Umbilical cord (tissue), 2 donors: ENCODE measurements around the gene NELFB. TPM values are rescaled to one million over a fixed set of nuclear protein-coding genes. Genes with fewer than 3 reads are reported as not detected.

ENCODE experiments used
- DNase-seq: peaks from one replicate; pipeline ENCODE4 v3.0.0-alpha.2; 2015; ENCODE audit warnings: low spot score
- total RNA-seq: library from RNA; depleted of rRNA; stranded (reverse); fragments of >200 nt; gene quantifications from one replicate; pipeline ENCODE4 v1.2.3, GENCODE V29; 2014; ENCODE audit warnings: low replicate concordance; ENCODE audit not compliant: insufficient read depth

The NELFB gene
- total RNA-seq, 1 donor from 2014 or later = 18.8 TPM

- peak; percentile 98 for DNase-seq
These were observed 31.8 kb upstream of the NELFB start for GRCh38 chr9:137223078-137223970.

- DNase-seq = no peak
These were observed 30.1 kb upstream of the NELFB start, which contains the start of gene CYSRT1 for GRCh38 chr9:137224830-137225694. Gene CYSRT1 (plus strand): TSS chr9:137225174. CDS start chr9:137225622, 448 bp downstream.

DNA sequence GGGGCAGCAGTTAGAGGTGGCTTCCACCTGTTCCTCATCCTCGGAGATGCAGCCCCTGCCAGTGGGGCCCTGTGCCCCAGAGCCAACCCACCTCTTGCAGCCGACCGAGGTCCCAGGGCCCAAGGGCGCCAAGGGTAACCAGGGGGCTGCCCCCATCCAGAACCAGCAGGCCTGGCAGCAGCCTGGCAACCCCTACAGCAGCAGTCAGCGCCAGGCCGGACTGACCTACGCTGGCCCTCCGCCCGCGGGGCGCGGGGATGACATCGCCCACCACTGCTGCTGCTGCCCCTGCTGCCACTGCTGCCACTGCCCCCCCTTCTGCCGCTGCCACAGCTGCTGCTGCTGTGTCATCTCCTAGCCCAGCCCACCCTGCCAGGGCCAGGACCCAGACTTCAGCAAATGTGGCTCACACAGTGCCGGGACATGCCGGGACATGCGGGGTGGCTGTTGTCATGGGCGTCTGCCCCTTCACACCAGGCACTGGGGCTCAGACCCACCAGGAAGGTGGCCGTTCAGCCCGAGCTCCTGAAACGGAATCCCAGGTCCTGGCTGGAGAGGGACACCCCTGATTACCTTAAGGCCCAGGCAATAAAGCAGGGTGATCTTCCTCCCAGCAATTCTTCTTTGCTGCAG, 29.3 kb upstream of the NELFB start:
- no peak for DNase-seq

DNA sequence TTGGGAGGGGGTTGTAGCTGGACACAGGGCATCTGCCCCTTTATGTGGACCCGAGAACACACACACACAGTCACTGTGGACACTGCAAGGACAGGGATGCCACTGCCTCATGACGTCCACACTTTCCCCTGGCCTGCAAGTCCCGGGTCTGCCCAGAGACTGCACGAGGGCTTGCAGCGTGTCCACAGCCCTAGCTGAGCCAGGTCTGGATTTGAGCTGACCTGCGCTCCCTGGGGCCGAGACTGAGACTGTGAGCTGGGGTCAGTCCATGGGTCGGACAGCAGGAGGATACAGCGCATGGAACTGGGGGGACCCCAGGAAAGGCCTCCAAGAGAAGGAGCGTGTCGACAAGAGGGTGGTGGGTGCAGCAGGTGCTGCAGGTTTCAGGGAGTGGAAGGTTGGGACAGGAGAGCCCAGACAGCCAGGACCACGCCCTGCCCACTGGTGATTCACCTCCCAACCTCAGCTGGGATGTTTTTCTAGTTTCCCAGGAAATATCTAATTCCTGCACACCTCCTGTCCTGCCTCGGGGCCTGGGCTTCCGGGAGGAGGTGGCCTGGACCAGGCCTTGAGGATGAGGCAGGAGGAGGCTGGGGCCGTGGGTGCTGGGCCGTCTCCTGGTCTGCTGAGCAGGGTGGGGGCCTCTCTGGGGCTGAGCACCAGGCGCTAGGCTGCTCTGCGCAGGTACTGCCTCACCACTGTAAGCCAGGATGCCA, 28.6 kb upstream of the NELFB start:
- DNase-seq = no peak

DNA sequence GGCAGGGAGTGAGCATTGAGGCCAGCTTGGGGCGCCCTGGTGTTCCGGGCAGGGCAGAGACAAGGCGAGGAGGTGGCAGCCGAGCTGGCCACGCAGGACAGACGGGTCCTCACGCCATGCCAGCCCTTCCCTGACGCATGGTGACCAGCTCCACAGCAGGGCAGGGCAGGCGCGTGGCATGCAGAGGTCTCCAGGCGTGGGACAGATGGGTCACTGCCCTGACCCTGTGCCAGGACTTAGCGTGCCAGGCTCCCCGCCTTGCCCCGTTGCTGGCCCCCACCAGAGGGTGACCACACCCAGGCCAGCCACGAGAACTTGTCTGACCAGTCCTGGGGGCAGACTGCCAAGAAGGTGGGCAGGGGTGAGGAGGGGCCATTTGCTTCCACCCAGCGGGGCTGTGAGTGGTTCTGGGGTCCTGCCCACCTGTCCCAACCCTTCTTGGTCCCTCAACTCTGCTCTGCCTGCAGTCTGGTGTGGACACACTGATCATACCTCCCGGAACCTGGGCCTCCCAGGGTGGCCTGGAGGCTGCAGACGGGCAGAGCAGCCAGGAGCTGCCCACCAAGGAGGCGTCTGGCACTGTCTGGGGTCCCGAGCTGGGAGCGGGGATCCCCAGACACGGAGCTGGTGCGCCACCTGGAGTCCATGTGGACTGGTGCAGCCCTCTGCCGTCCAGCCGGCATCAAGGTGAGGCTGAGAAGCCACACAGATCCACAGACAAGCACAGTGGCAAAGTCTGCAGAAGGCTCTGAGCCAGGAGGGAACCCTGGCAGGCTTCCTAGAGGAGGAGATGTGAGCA, 27.9 kb upstream of the NELFB start, which contains the start of gene RNF224:
TSS of gene RNF224 (plus strand) at position 449 of the 799 bp plus-strand sequence. CDS start 834 bp downstream, outside the sequence.
- DNase-seq = peak; percentile 63

GRCh38 chr9:137227853-137228505, 27.1 kb upstream of the NELFB start:
- no peak for DNase-seq

DNA sequence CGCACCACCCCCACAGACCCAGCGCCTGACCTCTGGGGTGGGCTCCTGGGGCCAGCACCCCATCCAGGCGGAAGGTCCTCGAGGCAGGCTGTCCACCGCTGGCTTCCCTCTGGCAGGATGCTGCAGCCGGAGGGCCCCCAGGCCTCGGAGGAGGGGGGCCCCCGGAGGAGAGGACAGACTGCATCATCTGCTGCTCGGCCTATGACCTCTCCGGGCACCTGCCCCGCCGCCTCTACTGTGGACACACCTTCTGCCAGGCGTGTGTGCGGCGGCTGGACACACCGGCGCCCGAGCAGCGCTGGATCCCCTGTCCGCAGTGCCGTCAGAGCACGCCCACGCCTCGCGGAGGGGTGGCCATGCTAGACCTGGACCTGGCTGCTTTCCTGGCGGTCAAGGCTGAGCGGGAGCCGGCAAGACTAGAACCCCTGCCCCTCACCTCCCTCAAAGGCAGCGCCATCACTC, 26.6 kb upstream of the NELFB start:
- DNase-seq = no peak

- DNase-seq = no peak
These were observed 25.9 kb upstream of the NELFB start for GRCh38 chr9:137228968-137229896.

- no peak for DNase-seq
These were observed 25.0 kb upstream of the NELFB start for GRCh38 chr9:137229903-137230704.

DNA sequence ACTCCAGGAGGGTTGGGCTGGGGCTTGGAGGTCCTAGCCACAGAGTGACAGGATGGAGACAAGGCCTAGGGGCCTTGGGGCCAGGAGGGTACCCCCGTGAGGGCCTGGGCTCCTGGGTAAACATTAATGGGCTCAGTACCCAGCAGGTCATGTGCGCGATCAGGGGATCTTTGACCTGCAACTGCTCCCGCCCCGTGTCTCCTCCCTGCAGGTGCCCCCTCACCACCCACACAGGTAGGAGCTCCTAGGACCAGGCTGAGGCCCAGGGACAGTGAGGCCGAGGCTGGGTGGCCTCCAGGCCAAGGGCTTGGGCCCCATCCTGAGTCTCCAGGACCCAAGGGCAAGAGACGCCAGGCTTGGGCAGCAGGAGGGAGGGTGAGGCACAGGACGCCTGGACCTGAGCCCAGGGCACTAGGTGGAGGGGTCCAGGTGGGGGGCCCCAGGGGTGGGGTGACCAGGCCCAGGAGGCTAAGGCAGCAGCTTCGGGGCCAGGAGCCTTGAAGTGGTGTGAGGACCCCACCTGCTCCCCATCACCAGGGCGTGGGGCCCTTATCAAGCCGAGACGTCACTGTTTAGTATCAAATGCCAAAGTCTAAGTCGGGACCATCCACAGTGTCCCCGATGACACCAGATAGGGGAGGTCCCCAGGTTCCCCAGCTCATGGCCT, 24.3 kb upstream of the NELFB start, which contains the start of gene SLC34A3:
TSS of gene SLC34A3 (plus strand) at position 197 of the 667 bp plus-strand sequence. CDS start 802 bp downstream, outside the sequence.
- no peak for DNase-seq

DNA sequence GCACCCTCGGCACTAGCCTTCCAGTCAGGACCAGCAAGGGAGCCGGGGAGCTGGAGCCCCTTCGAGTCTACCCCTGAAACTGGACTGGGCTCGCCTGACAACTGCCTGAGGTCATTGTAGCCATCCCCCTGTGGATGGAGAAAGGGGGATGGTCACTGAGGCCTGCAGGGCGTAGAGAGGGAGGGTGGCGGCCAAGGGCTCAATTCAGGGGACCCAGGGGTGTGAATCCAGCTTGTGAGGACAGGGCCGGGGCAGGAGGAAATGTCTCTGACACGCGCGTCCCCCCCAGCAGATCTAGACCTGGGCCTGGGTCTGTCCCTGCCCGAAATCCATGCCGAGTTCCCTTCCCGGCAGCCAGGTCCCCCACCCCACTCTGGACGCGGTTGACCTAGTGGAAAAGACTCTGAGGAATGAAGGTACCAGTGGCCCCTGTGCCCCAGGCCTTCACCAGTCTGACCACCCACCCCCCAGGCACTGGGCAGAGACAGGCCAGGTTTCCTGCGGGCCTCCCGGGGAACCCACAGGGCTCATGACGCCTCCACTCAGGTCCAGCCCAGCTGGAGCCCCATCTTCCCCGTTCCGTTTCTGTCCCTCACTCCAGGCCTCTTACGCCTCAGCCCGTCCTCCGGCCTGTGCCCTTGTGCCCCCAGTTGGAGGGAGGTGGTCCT, 23.6 kb upstream of the NELFB start:
- no peak for DNase-seq

DNA sequence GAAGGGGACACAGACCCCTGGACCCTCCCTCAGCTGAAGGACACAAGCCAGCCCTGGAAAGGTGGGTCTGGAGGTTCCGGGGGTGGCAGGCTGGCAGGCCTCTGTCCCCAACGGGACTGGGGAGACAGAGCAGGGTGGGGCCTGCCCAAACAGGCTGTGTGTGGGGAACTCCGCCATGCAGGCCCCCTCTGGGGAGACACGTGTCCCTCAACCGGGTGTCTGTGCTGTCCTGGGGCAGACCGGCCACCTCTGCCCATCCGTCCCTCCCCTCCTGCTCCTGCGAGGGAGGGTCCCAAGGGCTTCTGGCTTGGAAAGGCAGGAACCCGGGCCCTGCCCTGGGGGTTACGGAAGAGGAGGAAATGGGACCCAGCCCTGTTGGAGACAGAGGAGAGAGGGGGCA, 23.0 kb upstream of the NELFB start:
- DNase-seq = no peak

DNA sequence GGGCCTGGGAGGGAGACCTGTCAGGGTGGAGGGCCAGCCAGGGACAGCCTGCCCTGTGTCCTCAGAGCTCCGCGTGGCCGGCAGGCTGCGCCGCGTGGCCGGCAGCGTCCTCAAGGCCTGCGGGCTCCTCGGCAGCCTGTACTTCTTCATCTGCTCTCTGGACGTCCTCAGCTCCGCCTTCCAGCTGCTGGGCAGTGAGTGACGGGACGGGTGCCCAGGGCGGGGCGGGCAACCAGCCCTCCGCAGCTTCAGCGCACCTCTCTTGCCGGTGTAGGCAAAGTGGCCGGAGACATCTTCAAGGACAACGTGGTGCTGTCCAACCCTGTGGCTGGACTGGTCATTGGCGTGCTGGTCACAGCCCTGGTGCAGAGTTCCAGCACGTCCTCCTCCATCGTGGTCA, 22.6 kb upstream of the NELFB start:
- no peak for DNase-seq

DNA sequence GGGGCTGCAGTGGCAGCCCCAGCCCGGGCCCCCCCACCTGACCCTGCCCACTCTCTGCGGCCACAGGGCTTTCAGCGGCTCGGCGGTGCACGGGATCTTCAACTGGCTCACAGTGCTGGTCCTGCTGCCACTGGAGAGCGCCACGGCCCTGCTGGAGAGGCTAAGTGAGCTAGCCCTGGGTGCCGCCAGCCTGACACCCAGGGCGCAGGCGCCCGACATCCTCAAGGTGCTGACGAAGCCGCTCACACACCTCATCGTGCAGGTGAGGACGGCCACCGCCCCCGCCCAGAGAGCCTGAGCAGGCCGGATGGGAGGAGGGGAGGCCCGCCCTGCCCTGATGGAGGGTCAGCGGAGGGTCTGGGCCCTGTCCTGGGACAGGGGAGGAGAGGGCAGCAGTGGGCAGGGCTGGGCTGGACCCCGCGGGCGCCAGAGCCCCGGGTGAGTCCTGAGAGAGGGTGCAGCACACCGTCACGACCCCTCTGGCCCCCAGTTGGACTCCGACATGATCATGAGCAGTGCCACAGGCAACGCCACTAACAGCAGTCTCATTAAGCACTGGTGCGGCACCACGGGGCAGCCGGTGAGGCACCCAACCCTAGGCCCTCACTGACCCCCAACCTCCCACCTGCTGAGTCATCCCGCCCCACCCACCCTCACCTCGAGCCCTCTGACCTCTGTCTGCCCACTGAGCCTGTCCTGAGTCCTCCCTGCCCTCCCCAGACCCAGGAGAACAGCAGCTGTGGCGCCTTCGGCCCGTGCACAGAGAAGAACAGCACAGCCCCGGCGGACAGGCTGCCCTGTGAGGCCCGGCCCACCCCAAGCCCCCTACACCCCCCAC, 21.8 kb upstream of the NELFB start:
- DNase-seq = no peak

GRCh38 chr9:137234055-137234697, 21.0 kb upstream of the NELFB start:
- DNase-seq = no peak
